ENCODE results near the gene DSCAML1. TPM values are rescaled to one million over a fixed set of nuclear protein-coding genes. Genes with fewer than 3 reads are reported as not detected.

The DSCAML1 gene
- total RNA-seq, 4 donors from 2014 or later: 0.20 to 1.1 (median 0.36) TPM

GRCh38 chr11:117691516-117691915 is 105.5 kb downstream of the DSCAML1 start:
- peaks cover 0 to 9% of the 10 kb centered on the region in 2 donors for H3K27me3 ChIP-seq
- no peak overlapping the region for H3K4me3 ChIP-seq
- no peaks in the 10 kb centered on the region for H3K4me1 ChIP-seq
- no peak for DNase-seq (ENCODE audit: low spot score in 2 of 2)
- 54 to 61% methylated on average over 10 of the region's 10 CpGs for WGBS, 2 donors
- no peaks in the 10 kb centered on the region for H3K36me3 ChIP-seq
- H3K9me3 ChIP-seq: no peaks in the 10 kb centered on the region
- H3K27ac ChIP-seq: no peak overlapping the region
- TF ChIP-seq CTCF (IDR thresholded peaks at IDR 0.05): no peak
- TF ChIP-seq POLR2A (IDR thresholded peaks at IDR 0.05): no peak
- TF ChIP-seq EP300 (IDR thresholded peaks at IDR 0.05): no peak

DNA sequence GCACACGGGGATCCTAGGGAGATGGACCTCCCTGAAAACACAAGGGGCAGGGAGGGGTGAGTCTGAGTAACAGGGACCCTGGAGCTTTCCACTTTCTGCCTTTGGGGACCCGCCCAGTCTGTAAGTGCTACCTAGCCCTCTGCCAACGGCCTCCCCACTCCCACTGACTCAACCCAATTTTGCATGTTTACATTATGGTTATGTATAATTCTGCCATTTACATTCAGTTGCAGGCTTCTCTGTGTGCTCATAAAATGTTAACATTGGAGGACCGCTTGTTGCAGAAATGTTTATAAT is 105.8 kb downstream of the DSCAML1 start:
- DNase-seq (ENCODE audit: low spot score in 2 of 2): no peak
- H3K36me3 ChIP-seq: no peaks in the 10 kb centered on the region

GRCh38 chr11:117690484-117691217 is 106.4 kb downstream of the DSCAML1 start:
- H3K36me3 ChIP-seq: no peaks in the 10 kb centered on the region
- TF ChIP-seq POLR2A (IDR thresholded peaks at IDR 0.05): no peak
- TF ChIP-seq EP300 (IDR thresholded peaks at IDR 0.05): no peak
- no peak for TF ChIP-seq CTCF (IDR thresholded peaks at IDR 0.05)
- H3K27ac ChIP-seq: no peak overlapping the region
- 76 to 78% methylated on average over 8 of the region's 8 CpGs for WGBS, 2 donors
- no peaks in the 10 kb centered on the region for H3K4me1 ChIP-seq
- H3K9me3 ChIP-seq: no peaks in the 10 kb centered on the region
- no peak for DNase-seq (ENCODE audit: low spot score in 2 of 2)
- peaks cover 0 to 9% of the 10 kb centered on the region in 2 donors for H3K27me3 ChIP-seq
- no peak overlapping the region for H3K4me3 ChIP-seq

More for the DNA sequence above, 105.8 kb downstream of the DSCAML1 start:
- TF ChIP-seq POLR2A (IDR thresholded peaks at IDR 0.05): no peak
- TF ChIP-seq CTCF (IDR thresholded peaks at IDR 0.05): no peak
- no peak for TF ChIP-seq EP300 (IDR thresholded peaks at IDR 0.05)
- Histone ChIP-seq H3K4me3 (no peak overlapping the region), H3K4me1 (no peaks in the 10 kb centered on the region), H3K27ac (no peak overlapping the region), H3K27me3 (peaks cover 0 to 9% of the 10 kb centered on the region in 2 donors), H3K9me3 (no peaks in the 10 kb centered on the region)
- WGBS, 2 donors: 64 to 66% methylated on average over 4 of the region's 4 CpGs

GRCh38 chr11:117688255-117688797 is 108.7 kb downstream of the DSCAML1 start:
- no peak overlapping the region for H3K4me3 ChIP-seq
- no peak for TF ChIP-seq CTCF (IDR thresholded peaks at IDR 0.05)
- TF ChIP-seq POLR2A (IDR thresholded peaks at IDR 0.05): no peak
- TF ChIP-seq EP300 (IDR thresholded peaks at IDR 0.05): no peak
- DNase-seq (ENCODE audit: low spot score in 2 of 2): no peak
- no peaks in the 10 kb centered on the region for H3K9me3 ChIP-seq
- WGBS, 2 donors: 79 to 81% methylated on average over 2 to 3 of the region's 3 CpGs
- H3K4me1 ChIP-seq: no peaks in the 10 kb centered on the region
- H3K27ac ChIP-seq: no peak overlapping the region
- no peaks in the 10 kb centered on the region for H3K36me3 ChIP-seq
- H3K27me3 ChIP-seq: peaks cover 0 to 4% of the 10 kb centered on the region in 2 donors

- no peak for DNase-seq (ENCODE audit: low spot score in 2 of 2)
- no peaks in the 10 kb centered on the region for H3K9me3 ChIP-seq
- H3K4me1 ChIP-seq: no peaks in the 10 kb centered on the region
- WGBS, 2 donors: 83% methylated on average over 6 of the region's 6 CpGs
- H3K4me3 ChIP-seq: no peak overlapping the region
- no peaks in the 10 kb centered on the region for H3K36me3 ChIP-seq
- no peak overlapping the region for H3K27ac ChIP-seq
- TF ChIP-seq EP300 (IDR thresholded peaks at IDR 0.05): no peak
- no peak for TF ChIP-seq CTCF (IDR thresholded peaks at IDR 0.05)
- TF ChIP-seq POLR2A (IDR thresholded peaks at IDR 0.05): no peak
- H3K27me3 ChIP-seq: peaks cover 0 to 4% of the 10 kb centered on the region in 2 donors
Observed at GRCh38 chr11:117687776-117688175, 109.2 kb downstream of the DSCAML1 start.

All from tibial nerve (tissue), 4 donors.